KBM-7 (cell line): ENCODE results near the gene KIF1A.
"Not testable (repeated sequence)": the region's sequence is repeated elsewhere in the genome, so short reads cannot be mapped to it uniquely, and the experiment has no call there.

ENCODE experiments used
- DNase-seq: peaks from one replicate; pipeline ENCODE4 v3.0.0-alpha.2; 2015
- in situ Hi-C: fragments of 300-500 bp; cut with MboI; formaldehyde crosslinking; loops from 2 replicates; pipeline ENCODE4 v1.14.3; 2020; ENCODE audit warnings: low sequenced_read_pairs, low pct_unique_long_range_greater_than_20kb, mixed read lengths

KIF1A gene

GRCh38 chr2:240781471-240782220, 38.4 kb downstream of the KIF1A start:
- DNase-seq: no peak
- in situ Hi-C loops: no loop called here

DNA sequence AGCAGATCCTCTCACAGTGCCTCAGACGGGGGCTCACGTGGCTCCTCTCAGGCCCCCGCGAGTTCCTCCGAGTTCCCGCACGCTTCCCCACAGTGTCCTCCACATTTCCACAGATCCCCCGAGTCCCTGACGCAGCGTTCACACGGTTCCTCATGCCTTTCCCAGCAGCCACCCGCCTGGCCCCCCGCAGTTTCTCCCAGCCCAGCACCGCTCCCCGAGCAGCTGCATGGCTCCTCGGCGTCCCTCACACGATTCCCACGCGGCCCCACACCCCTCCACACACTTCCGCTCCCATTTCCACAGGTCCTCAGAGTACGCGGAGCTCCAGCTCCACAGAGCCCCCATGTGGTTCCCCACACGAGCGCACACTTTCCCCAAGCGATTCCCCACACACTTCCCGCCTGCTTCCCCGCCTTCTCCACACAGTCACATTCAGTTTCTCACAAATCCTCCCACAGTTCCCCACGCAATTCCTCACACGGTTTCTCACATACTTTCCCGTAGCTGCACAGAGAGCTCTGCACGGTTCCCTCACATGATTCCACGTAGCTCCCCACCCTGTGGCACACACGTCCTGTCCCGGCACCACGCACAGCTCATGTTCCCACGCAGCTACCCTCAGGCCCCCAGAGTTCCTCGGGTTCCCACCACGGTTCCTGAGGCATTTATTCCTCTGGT, 39.9 kb downstream of the KIF1A start:
- in situ Hi-C loops: no loop called here
- DNase-seq: no peak

- DNase-seq, in situ Hi-C loops: not testable (repeated sequence)
These were observed 40.7 kb downstream of the KIF1A start for GRCh38 chr2:240779250-240779832.

DNA sequence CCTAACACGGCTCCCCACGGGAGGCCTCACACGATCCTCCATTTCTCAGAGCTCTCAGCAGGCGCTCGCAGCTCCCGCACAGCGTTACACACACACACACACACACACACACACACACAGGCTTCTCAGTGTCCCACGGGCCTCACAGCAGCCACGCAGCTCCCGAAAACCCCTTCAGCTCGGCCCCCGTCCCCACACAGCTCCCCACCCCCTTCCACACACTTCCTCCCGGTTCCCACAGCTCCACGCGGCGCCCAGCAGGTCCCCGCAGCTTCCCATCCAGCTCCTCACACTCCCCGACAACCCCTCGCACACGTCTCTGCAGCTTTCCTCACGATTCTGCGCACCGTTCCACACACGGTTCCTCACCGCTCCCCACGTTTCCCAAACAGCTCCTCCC, 41.6 kb downstream of the KIF1A start:
- no peak for DNase-seq
- in situ Hi-C loops: no loop called here

DNA sequence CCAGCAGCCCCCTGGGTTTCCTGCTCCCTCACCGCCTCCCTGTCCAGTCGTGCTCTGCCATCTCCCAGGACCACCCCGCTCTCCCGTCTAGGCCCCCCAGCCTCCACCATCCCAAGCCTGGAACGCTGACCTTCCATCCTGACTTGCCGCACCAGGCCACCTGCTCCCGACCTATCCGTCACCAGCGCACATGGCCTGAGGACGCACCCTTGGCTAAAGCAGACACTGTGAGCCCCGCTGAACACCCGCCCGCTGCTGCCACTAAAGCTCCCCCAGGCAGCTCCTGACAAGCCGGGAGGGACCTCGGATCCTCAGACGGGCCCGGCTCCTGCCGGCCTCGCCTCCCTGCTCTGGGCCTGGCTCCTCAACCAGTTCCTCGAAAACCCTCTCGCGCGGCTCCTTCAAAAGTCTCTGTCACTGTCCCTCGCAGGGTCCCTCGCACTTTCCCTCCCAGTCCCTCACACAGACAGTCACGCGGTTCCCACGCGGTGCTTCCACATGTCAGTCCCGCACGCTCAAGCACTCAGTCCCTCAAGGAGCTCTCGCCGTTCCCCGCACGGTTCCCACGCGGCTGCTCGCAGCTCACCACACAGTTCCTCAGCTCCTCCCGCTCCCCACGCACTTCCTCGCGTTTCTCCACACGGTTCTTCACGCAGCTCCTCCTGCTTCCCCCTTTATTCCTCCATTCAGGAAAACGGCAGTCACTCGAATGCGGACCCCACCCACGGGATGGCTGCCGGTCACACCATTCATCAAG, 42.4 kb downstream of the KIF1A start:
- no peak for DNase-seq
- in situ Hi-C loops: no loop called here

GRCh38 chr2:240775905-240776304, 44.1 kb downstream of the KIF1A start:
- in situ Hi-C loops: no loop called here

DNA sequence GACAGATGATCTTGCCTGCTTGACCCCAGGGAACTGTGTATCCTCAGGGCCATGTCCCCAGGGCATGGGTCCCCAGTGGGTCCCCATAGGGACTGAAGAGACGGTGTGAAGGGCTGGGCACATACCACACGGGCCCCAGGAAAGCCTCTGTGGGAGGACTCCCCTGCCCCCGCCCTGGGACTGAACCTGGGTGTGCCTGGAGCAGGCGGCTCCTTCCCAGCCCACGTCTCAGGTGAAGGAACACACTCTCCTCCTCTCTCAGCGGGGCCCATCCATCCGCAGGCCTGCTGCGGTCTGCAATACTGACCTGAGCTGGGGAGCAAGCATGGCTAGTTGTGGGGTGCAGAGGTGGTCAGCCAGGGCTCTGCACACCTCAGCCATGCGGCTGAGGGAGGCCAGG, 45.2 kb downstream of the KIF1A start:
- in situ Hi-C loops: no loop called here
- no peak for DNase-seq

More at GRCh38 chr2:240775905-240776304, 44.1 kb downstream of the KIF1A start:
- no peak for DNase-seq

- in situ Hi-C loops: no loop called here
- no peak for DNase-seq
These were observed 50.9 kb downstream of the KIF1A start for GRCh38 chr2:240769096-240769495.

GRCh38 chr2:240768216-240768615, 51.8 kb downstream of the KIF1A start:
- no peak for DNase-seq
- in situ Hi-C loops: no loop called here

DNA sequence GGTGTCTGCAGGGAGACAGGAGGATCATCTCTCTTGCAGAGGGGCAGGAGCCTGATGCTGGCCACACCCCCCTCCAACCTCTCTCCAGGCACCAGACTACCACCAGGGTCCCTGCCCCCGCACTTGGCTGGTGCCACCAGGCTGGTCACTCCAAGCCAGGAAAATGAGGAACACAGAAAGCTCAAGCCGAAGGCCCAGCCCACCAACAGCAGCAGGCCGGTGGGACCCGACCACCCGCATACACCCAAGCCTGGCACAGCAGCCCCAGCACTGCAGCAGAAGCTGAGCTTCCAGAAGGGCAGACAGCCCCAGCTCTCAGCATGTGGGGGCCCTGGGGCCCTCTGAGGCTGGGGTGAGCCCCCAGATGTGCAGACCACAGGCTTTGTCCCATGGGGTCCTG, 52.7 kb downstream of the KIF1A start:
- in situ Hi-C loops: no loop called here

DNA sequence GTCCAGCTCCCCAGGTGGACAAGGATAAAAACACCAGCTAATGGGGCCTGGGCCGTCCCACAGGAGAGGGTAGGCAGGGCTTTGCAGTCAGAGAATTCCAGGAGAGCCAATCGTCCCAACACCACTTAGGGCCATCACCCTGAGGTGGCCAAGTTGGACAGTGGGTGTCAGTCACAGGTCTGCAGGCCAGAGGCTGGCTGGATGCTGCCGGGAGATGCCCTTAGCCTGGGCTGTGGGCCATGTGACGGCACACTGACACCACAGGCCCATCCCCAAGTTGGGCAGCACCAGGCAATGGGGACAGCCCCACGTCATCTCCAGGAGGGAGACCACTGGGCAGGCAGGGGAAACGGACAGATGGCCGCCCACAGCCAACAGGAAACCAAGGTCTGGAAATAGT, 53.9 kb downstream of the KIF1A start:
- DNase-seq: no peak
- in situ Hi-C loops: no loop called here

More for the DNA sequence above, 52.7 kb downstream of the KIF1A start:
- no peak for DNase-seq

DNA sequence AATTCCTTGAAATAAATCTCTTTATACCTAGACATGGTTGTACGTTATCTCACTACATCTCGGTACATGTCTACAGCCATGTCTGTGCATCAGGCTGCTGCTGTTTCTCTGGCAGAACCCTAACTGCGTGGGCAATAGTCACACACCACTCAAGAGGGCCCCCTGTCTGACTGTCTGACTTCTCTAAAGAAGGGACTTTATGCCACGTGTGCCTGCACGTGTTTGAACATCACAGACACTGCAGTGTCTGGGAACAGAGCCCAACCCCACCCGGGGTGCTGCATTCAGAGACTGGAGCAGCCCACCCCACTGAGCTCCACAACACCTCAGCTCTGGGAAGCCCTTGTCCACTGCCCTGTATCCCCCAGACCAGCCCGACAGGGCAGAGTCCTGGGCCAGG, 55.0 kb downstream of the KIF1A start:
- no peak for DNase-seq

GRCh38 chr2:240764605-240765004, 55.4 kb downstream of the KIF1A start:
- in situ Hi-C loops: no loop called here
- no peak for DNase-seq

More for the DNA sequence above, 55.0 kb downstream of the KIF1A start:
- in situ Hi-C loops: no loop called here

- DNase-seq: no peak
- in situ Hi-C loops: no loop called here
These were observed 57.0 kb downstream of the KIF1A start for GRCh38 chr2:240762971-240763370.

DNA sequence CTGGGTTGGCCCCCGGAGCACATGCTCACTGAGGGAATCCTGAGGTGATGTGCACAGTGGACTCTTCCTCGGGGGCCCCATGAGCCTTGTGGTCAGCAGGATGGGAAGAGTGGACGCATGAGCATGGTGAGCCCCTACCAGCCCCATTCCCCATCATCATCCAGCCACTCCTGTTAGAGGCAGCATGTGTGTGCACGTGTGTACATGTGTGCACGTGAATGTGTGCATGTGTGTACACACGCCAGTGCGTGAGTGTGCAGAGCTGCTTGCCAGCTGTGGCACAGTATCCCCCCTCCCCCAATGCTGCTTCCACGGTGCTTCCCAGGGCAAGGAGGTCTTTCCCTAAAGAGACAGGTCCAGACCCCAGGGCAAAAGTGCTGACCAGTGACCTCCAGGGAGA, 57.8 kb downstream of the KIF1A start:
- DNase-seq: no peak
- in situ Hi-C loops: no loop called here

DNA sequence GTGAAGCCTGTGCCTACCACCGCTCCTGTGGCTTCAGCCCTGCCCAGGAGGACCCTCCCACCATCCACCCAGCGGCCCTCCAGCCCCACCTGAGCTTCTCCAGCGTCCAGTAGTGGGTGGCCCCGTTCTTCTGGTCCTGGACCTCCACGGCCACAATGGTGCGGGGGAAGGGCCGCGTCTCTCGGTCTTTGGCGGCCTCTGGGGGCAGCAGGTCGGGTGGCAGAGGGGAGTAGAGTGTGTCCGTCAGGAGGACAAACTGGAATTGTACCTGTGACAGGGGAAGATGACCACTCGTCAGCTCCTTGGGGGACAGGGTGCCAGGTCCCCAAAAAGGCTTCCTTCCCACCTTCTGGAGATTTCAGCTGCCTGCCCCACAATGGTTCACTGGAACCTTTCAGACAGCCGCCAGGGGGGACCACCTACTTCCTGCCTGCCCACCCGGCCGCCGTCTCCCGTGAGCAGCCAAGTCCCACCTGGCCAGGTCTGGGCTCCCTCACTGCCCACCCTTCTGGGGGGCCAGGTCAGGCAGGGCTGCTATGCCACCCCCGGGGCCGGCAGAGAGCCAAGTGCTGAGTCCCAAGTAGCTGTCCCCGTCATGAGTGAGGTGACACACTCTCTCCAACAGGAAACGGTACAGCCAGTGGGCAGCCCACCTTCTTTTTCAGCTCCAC, 59.3 kb downstream of the KIF1A start:
- in situ Hi-C loops: no loop called here

DNA sequence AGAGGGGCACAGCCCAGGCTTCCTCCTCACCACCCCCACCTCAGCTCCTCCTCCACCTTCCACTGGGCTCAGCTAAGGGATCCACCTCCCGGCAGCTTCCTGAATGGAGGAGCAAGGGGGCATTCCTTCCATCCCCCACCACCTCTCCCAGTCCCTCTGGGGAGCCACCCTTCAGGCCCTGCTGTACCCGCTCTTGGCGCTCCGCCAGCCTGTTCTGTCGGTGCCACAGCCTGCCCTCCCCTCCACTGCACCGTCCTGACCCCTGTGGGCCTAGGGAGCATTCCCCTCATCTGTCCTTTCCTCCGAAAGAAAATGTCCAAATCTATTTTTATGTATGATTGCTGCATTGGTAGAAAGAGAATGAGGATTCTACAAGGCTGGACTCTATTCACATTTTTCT, 59.9 kb downstream of the KIF1A start:
- in situ Hi-C loops: no loop called here
- no peak for DNase-seq

More for the DNA sequence above, 59.3 kb downstream of the KIF1A start:
- no peak for DNase-seq

DNA sequence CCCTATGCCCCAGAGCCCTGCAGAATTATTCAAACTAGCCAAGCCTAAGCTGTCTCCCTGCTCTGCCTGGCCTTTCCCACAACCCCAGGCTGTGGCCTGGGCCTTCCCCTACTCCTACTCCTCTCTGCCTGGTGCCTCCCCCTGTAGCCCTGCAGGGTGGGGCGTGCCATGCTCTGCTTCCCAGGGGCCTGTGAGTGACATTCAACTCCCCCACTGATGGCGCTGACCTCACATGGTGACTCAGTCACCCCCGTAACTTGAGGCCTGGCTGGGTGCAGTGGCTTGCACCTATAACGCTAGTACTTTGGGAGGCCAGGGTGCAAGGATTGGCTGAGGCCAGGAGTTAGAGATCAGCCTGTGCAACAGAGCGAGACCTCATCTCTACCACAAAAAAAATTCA, 60.6 kb downstream of the KIF1A start:
- in situ Hi-C loops: no loop called here

GRCh38 chr2:240757086-240757614, 62.9 kb downstream of the KIF1A start:
- DNase-seq: no peak
- in situ Hi-C loops: no loop called here

More for the DNA sequence above, 60.6 kb downstream of the KIF1A start:
- DNase-seq: no peak
